Esophagus muscularis mucosa (tissue), 4 donors: ENCODE results near the gene TRAK2. TPM values are rescaled to one million over a fixed set of nuclear protein-coding genes. Genes with fewer than 3 reads are reported as not detected.

Source experiments
- DNase-seq: peaks from one replicate; pipeline ENCODE4 v3.0.0-alpha.2; 2017; ENCODE audit errors: extremely low spot score
- H3K27ac ChIP-seq, 4 donors: fragments of 200-600 bp; sonication (generic); replicated peaks in 1 of 4; 1 replicate in 3 of 4; 2 replicates in 1 of 4; pipeline ENCODE4 v1.5.1; 2016 to 2019; ENCODE audit warnings: mild to moderate bottlenecking in 1 of 4
- H3K27me3 ChIP-seq, 4 donors: fragments of 200-600 bp; sonication (generic); one replicate each; pipeline versions ENCODE4 v1.5.1 to v1.6.0; 2016 to 2019
- H3K36me3 ChIP-seq, 4 donors: fragments of 200-600 bp; sonication (generic); one replicate each; pipeline ENCODE4 v1.5.1; 2016 to 2019
- H3K4me1 ChIP-seq, 4 donors: fragments of 200-600 bp; sonication (generic); one replicate each; pipeline ENCODE4 v1.5.1; 2016 to 2019
- H3K4me3 ChIP-seq, 4 donors: fragments of 200-600 bp; sonication (generic); 1 replicate in 2 of 4; 2 replicates in 2 of 4; pipeline ENCODE4 v1.5.1; 2016 to 2019; ENCODE audit warnings: mild to moderate bottlenecking in 4 of 4, moderate library complexity in 1 of 4
- H3K9me3 ChIP-seq, 4 donors: fragments of 200-600 bp; sonication (generic); 1 replicate in 3 of 4; 2 replicates in 1 of 4; pipeline ENCODE4 v1.5.1; 2016 to 2019
- EP300 ChIP-seq: sonication (generic); formaldehyde crosslinking; IDR thresholded peaks from one replicate; pipeline ENCODE4 v1.6.1; 2017; ENCODE audit warnings: antibody characterized with exemption
- POLR2A ChIP-seq: fragments of 450-650 bp; IDR thresholded peaks from one replicate; pipeline ENCODE4 v1.6.1; 2017; ENCODE audit warnings: antibody characterized with exemption, moderate library complexity, mild to moderate bottlenecking, low read depth
- POLR2AphosphoS5 ChIP-seq, 2 donors: sonication (generic); formaldehyde crosslinking; IDR thresholded peaks; one replicate each; pipeline ENCODE4 v1.6.1; 2017; ENCODE audit warnings: antibody characterized with exemption in 2 of 2
- WGBS: methylation state at CpG from one replicate; pipeline ENCODE4 v1.1.5; 2018; 5-methylcytosine and 5-hydroxymethylcytosine counted together
- intact Hi-C: fragments of 100-400 bp; cut with DNase I; formaldehyde crosslinking; loops from one replicate; pipeline ENCODE4 v1.15.1; 2023
- total RNA-seq, 4 donors: library from RNA; depleted of rRNA; stranded (reverse); fragments of >200 nt; gene quantifications; one replicate each; pipeline versions ENCODE4 v1.1.0 to v1.2.1, GENCODE V29; 2016
- TF ChIP-seq, protein P1 (sequence below), 3 experiments: fragments of 200-600 bp in 2 of 3; fragments of 450-650 bp in 1 of 3; sonication (generic) in 2 of 3; IDR thresholded peaks; one replicate each; pipeline ENCODE4 v1.5.1; 2017 to 2019; ENCODE audit warnings: antibody characterized with exemption in 3 of 3, mild to moderate bottlenecking in 2 of 3, moderate library complexity in 1 of 3

Gene TRAK2
- total RNA-seq, 4 donors from 2014 or later, result 73.1 to 114 (median 91.6) TPM

DNA sequence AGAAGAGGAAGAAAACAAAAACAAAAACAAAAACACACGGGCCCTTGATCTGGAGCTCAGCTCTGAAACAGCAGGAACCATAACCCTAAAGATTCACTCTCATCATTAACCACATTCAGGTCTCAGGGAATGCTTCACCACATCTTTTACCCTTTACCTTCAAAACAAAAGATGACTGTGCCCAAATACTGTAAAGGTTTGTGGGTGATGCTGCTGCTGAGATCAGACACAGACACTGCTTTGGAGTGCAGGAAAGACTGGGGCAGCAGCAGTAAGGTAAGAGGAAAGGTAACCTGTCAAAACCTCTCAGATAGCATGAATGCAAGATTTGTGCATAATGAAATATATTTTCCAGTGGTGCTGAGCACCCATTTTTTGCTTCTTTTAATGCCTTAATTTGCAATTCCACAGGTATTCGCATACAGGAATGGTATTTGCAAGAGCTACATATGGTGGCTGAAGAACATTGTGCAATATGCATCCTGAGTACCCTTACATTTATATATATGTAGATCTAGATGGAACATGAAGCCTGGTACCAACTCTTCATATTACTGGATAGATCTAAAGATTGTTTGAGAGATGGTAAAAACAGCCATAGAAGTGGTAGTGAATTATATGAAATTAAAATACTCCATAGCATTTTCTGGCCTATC lies 90.1 kb downstream of the TRAK2 start:
- Histone ChIP-seq H3K27me3 (no peaks in the 10 kb centered on the region), H3K9me3 (no peaks in the 10 kb centered on the region), H3K27ac (no peak overlapping the region), H3K36me3 (peaks cover 0 to 44% (median 31%) of the 10 kb centered on the region in 4 donors), H3K4me3 (no peak overlapping the region), H3K4me1 (peaks cover 5 to 13% (median 9%) of the 10 kb centered on the region in 4 donors)
- 89% methylated on average over 2 of the region's 2 CpGs for WGBS
- intact Hi-C loops, result loop anchor here (5.0 kb wide), 1 partner anchor 124 kb away; no protein-coding TSS in a partner anchor
- TF ChIP-seq, protein P1, sequence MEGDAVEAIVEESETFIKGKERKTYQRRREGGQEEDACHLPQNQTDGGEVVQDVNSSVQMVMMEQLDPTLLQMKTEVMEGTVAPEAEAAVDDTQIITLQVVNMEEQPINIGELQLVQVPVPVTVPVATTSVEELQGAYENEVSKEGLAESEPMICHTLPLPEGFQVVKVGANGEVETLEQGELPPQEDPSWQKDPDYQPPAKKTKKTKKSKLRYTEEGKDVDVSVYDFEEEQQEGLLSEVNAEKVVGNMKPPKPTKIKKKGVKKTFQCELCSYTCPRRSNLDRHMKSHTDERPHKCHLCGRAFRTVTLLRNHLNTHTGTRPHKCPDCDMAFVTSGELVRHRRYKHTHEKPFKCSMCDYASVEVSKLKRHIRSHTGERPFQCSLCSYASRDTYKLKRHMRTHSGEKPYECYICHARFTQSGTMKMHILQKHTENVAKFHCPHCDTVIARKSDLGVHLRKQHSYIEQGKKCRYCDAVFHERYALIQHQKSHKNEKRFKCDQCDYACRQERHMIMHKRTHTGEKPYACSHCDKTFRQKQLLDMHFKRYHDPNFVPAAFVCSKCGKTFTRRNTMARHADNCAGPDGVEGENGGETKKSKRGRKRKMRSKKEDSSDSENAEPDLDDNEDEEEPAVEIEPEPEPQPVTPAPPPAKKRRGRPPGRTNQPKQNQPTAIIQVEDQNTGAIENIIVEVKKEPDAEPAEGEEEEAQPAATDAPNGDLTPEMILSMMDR (IDR thresholded peaks at IDR 0.05), result no peak
- no peak for TF ChIP-seq POLR2AphosphoS5 (IDR thresholded peaks at IDR 0.05)
- no peak for TF ChIP-seq POLR2A
- TF ChIP-seq EP300, result no peak
- no peak for DNase-seq

DNA sequence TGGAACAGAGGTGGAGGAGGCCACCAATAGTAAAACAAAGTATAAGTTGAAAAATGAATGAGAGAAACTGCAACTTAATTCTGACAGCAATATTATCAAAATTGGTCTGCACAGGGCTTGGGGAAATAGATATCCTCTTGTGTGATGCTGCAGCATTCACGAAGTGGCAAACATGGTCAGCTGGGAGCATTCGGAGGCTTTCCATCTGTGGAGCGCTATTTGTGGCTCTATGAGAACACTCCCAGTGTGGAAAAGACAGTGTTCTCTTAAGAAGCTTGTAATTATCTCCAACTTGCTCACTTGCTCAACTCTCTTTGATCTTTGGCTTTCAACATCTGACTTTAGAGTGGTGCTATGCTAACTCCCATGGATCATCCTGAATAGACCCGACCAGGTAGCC lies 91.0 kb downstream of the TRAK2 start:
- intact Hi-C loops, result loop anchor here (5.0 kb wide), 1 partner anchor 123 kb away; no protein-coding TSS in a partner anchor
- WGBS, result 86% methylated on average over 4 of the region's 4 CpGs
- Histone ChIP-seq H3K27ac (no peak overlapping the region), H3K4me3 (no peak overlapping the region), H3K4me1 (peaks cover 5 to 13% (median 9%) of the 10 kb centered on the region in 4 donors), H3K9me3 (no peaks in the 10 kb centered on the region), H3K27me3 (no peaks in the 10 kb centered on the region), H3K36me3 (peaks cover 0 to 44% (median 31%) of the 10 kb centered on the region in 4 donors)
- no peak for DNase-seq
- TF ChIP-seq POLR2A (no peak), POLR2AphosphoS5 (IDR thresholded peaks at IDR 0.05) (no peak), EP300 (no peak)
- TF ChIP-seq, protein P1 (IDR thresholded peaks at IDR 0.05), result no peak

DNA sequence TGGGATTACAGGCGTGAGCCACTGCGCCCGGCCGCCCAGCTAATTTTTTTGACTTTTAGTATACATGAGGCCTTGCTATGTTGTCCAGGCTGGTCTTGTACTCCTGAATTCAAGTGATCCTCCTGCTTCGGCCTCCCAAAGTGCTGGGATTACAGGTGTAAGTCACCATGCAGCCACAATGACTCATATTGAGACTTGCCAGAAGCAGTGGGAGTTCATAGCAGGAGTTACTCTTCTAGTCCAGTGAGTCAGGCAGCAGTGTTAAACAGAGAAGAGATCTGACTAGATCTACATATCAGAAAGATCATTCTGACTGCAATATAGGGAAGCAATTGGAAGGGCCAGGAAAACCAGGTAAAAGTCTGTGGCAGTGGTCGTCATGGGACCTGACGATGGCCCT lies 92.6 kb downstream of the TRAK2 start:
- TF ChIP-seq POLR2AphosphoS5 (IDR thresholded peaks at IDR 0.05), result no peak
- no peak for TF ChIP-seq POLR2A
- no peak for TF ChIP-seq EP300
- TF ChIP-seq, protein P1 (IDR thresholded peaks at IDR 0.05), result no peak
- Histone ChIP-seq H3K4me1 (peaks cover 5 to 15% (median 9%) of the 10 kb centered on the region in 4 donors), H3K27me3 (no peaks in the 10 kb centered on the region), H3K27ac (no peak overlapping the region), H3K36me3 (peaks cover 0 to 44% (median 28%) of the 10 kb centered on the region in 4 donors), H3K9me3 (no peaks in the 10 kb centered on the region), H3K4me3 (no peak overlapping the region)
- 97% methylated on average over 7 of the region's 7 CpGs for WGBS
- intact Hi-C loops, result no loop called here
- no peak for DNase-seq

DNA sequence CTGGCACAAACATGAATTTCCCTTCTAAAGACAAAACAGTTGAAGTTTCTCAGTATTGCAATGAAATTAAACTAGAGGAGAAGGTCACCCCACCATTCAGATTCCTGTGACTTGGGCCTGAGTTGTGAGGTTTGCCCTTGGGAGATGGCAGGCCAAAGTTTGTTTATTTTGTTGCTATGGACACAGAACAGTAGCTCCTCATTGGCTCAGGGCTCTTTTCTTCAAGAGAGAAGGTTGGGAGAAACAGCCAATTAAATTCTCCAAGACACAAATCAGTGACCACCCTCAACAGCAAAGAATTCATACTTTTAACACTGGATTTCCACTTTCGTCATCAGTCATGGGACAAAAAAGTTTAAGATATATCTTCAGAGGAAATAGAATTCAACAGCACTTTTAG lies 94.0 kb downstream of the TRAK2 start, which contains the start of gene FLACC1:
FLACC1 (minus strand) TSS at position 125 of the 400 bp plus-strand sequence. CDS start 5,941 bp downstream, outside the sequence.
- Histone ChIP-seq H3K4me3 (no peak within 1 kb of the TSS), H3K36me3 (peaks cover 0 to 33% (median 19%) of the 10 kb centered on the region in 4 donors), H3K27ac (peak within 1 kb of the TSS in 2 of 4 donors; percentile 26), H3K27me3 (no peaks in the 10 kb centered on the region), H3K9me3 (no peaks in the 10 kb centered on the region), H3K4me1 (peaks cover 5 to 27% (median 19%) of the 10 kb centered on the region in 4 donors)
- intact Hi-C loops, result no loop called here
- TF ChIP-seq EP300 (no peak), POLR2A (no peak), POLR2AphosphoS5 (IDR thresholded peaks at IDR 0.05) (no peak)
- TF ChIP-seq, protein P1 (IDR thresholded peaks at IDR 0.05), result no peak
- 32% methylated on average over 1 of the region's 1 CpG for WGBS
- no peak for DNase-seq
